Measurements from ENCODE around the gene KIF1A.
"Not testable (repeated sequence)": the region's sequence is repeated elsewhere in the genome, so short reads cannot be mapped to it uniquely, and the experiment has no call there.

Gene KIF1A

GRCh38 chr2:240714747-240715725 lies 105.0 kb downstream of the KIF1A start:
- DNase-seq = no peak

GRCh38 chr2:240713928-240714746 lies 105.9 kb downstream of the KIF1A start:
- no peak for DNase-seq

GRCh38 chr2:240713071-240713927 lies 106.7 kb downstream of the KIF1A start:
- DNase-seq = no peak

- no peak for DNase-seq
Measured at GRCh38 chr2:240712121-240712520, 107.9 kb downstream of the KIF1A start.

DNA sequence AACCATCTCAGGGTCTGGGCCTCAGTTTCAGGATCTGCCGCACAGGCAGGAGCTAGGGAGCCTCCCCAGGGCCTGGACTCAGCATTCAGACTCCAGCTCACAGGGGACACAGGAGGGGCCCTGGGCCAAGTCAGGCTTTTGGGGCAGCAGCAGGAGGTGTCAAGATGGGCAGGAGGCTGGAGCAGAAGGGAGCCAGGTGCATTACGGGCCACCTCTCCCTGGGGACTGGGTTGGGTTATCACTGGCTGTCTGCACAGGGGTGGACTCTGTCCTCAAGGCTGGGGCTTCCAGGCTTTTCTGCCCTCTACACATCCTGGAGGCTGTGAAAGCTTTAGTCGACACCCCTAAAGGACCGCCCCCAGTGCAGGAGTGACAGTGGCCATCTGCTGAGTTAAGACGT lies 108.3 kb downstream of the KIF1A start:
- DNase-seq = no peak

DNA sequence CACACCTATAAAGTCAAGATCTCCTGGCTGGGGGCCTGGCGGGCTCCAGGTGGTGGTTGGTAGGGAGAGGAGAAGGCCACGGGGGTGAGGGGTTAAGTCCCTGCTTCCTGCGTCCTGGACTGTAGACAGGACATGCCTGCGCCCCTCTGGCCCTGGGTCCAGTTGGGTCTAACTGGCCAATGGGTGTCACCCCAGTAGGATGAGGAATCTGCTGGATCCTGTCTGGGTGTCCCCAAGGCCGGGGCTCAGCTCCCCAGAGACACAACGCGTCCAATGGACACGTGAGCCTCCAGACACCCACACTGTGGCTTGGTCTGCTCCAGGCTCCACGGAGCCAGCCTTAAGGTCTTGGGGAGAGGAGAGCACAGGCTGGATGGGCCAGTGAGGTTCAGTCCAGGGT lies 108.7 kb downstream of the KIF1A start:
- no peak for DNase-seq

GRCh38 chr2:240708457-240708856 lies 111.6 kb downstream of the KIF1A start:
- no peak for DNase-seq

GRCh38 chr2:240707821-240708220 lies 112.2 kb downstream of the KIF1A start:
- DNase-seq = no peak

DNA sequence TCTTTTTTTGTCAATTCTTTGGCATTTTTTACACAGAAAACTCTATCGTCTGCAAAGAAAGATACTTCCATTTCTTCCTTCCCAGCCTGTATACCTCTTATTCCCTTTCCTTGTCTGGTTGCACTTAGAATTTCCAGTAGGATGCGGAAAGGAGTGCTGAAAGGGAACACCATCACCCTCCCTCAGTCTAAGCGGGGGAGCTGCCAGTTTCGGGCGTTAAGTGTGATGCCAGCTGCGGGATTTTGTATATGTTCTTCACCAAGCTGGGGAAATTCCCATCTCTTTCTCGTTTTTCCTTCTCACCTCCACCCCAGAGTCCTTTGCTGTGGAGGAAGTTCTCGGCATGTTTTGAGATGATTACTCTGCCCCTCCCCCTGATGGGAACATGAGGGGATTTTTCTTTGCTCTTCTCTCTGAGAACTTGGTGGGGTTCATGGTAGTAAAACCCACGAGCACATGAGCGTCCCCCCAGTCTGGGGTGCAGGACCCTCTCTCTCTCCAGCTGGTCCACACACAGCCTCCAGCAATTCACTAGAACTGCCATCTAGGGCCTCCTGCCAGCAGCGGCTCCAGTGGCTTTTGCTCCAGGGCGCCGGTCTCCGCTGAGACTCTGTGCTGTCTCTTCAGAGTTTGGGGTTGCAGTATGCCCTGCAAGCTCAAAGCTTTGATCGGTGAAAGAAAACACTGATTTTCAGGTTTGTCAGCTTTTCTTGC lies 112.8 kb downstream of the KIF1A start:
- DNase-seq = no peak

DNA sequence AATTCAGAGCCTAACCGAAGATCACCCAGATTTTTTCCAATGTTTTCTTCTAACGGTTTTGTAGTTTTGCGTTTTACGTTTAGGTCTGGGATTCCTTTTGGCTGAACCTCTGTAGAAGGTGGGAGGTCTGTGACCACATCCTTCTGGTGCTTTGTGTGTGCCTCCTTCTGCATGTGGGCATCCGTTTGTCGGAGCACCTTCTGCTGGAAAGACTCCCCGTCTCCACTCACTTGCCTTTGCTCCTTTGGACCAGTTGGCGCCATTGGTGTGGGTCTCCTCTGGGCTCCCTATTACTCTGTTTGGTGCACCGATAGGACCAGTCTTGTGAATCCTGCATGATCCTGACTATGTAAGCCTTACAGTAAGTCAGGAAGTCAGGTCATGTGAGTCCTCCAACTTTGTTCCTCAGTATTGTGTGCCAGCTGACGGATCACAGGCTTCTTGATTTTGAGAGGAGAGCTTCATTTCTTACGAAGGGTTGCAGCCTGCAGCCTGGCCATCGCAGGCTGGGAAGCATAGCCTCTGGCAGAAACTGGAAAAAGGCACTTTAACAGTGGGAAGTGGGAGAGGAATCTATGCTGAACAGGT lies 114.7 kb downstream of the KIF1A start:
- DNase-seq = no peak

DNA sequence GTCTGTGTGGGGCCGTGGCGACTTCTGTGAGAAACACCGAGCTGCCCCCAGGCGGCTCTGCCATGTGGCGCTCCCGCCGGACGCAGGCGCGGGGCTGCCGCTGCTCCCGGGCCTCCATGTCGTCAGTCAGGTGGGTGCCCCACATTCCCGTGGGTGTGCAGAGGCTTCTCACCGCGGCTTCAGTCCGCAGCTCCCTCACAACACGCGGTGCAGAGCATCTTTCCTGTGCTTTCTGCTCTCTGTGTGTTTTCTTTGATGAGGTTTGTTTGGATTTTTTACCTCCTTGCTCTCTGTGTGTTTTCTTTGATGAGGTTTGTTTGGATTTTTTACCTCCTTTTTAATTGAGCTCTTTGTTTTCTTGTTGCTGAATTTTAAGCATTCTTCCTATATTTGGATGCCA lies 115.4 kb downstream of the KIF1A start:
- no peak for DNase-seq

DNA sequence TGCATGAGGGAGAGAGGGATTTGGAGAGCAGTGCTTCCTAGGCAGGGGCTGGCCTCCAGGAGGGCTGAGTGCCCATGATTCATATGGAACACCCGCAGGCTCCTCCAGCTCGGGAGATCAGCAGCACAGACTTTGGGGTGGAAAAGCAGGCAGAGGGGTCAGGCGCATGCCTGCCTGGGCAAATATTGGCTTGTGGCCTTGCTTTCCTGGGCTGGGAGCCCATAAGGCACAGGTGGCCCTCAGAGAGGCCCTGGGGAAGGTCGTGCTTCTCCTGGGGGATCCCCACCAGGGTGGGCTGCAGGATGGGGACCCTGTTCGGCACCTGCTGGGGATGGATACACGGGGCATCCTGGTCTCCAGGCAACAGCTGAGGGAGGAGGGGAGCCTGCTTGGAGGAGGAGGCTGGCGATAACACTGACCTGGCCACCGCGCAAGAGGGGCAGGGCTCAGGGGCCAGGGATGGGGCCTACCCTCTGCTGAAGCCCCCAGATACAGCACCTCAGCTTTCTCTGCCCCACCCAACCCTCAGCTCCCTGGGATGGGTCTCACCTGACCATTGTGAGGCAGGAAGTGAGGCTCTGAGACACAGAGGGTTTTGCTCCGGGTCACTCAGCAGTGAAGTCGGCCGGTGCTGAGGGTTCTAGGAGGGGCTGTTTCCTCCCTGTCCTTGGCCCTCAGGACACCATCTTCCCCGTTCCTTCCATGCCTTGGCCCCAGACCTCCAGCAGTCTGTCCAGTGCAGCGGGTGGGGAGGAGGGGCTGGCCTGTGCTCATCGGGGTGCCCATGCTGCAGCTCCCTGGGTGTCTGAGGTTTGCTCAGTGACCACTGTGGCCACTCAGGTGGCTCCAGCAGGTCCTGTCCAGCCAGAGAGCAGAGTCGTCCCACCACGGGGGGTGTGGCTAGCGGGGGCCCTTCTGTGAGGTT lies 116.3 kb downstream of the KIF1A start:
- DNase-seq = no peak

- no peak for DNase-seq
Measured at GRCh38 chr2:240702640-240703011, 117.4 kb downstream of the KIF1A start.

DNA sequence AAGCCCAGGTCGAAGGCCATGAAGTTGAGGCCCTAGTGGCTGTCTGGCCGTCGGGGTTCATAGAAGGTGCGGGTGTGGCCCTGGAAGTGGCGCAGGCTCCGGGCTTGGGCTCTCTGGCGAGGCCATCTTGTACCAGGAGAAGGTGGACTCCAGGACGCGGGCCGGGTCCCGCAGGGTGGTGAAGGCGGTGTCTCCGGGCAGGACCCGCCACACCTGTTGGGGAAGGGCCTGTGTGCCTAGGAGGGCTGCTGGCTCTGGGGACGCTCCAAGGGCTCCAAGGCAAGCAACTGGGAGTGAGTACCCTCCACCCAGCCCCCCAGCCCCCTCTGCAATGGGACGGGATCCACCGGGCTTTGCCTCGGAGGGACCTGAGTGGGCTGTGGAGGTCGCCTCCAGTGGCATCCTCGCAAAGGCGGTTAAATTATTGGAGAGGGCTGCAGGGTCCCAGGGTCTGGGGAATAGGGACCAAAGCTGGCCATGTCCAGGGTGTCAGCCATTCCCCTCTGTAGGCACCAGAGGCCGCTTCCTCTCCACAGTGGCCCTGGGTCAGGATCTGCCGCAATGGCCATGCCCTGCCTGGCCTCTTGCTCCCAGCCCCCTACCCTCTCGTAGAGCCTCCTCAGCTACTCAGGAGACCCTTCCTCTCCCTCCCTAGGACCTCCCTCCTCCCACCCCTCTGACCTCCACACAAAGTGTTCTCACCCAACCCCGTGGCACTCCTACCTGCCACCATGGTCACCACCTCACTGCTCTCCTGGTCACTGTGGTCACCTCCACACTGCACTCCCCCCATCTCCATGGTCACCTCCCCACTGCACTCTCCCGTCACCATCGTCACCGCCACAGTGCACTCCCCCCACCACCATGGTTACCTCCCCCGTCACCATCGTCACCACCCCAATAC lies 118.0 kb downstream of the KIF1A start:
- DNase-seq = no peak

DNA sequence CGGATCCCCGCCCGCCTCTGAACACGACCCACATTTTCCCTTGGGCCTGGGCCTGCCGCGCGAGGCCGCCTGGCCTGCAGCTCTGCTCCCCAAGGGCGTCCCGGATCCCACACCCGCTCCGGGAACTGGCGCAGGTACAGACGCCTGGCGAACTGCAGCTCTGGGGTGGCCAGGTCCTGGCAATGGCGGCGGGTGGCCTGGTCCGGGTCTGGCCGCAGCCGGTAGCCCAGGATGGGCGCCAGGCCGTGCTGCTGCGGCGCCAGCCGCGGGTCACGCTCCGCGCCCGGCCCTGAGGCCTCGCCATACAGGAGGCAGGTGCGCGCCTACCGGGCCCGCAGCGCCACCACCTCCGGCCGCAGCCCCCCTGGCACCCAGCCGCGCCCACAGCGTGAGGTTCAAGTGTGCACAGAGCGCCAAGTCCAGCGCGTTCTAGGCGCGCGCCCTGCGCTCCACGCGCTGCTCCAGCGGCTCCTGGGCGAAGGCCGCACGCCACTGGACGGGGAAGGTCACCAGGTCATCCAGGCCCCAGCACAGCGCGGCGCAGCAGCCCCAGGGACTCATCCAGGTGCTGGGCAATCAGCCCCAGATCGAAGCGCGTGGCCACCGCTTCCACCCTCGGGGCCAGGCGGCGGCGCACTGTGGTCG lies 118.8 kb downstream of the KIF1A start:
- DNase-seq = no peak

DNA sequence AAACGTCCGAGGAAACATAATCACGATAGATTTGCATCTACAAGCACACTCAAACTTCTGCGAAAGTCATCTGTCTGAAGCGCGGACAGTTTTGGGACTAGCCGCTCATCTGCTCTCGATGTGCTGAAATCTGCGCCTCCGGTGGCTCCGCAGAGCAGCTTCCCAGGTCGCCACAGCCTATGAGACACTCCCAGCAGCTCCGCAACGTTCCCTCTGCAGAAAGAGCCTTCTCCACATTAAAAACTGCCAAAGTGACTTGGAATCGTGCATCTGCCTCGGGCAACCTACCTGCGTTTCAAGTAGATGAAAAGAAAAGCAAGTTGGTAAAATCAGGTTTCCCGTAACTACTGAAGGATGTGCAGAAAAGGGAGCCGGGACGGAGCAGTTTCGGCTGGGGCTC lies 119.4 kb downstream of the KIF1A start:
- not testable (repeated sequence) for DNase-seq

- DNase-seq = not testable (repeated sequence)
Measured at GRCh38 chr2:240699835-240700234, 120.2 kb downstream of the KIF1A start.

- not testable (repeated sequence) for DNase-seq
Measured at GRCh38 chr2:240698852-240699561, 121.0 kb downstream of the KIF1A start.
